ENCODE results near the gene KDELR3. TPM values are rescaled to one million over a fixed set of nuclear protein-coding genes. Genes with fewer than 3 reads are reported as not detected.

KDELR3 gene
- polyA plus RNA-seq, 1 donor (not counting 4 experiments of a cell fraction or from before 2014, with no cell fraction given) = 10.1 TPM

- Histone ChIP-seq H3K27ac (ENCODE audit: control insufficient read depth, insufficient read depth, low read length) (no peak overlapping the region), H3K36me3 (ENCODE audit: control insufficient read depth in 2 of 2, extremely low read depth in 1 of 2, insufficient read depth in 2 of 2, low read length in 2 of 2) (no peaks in the 10 kb centered on the region), H3K9me3 (ENCODE audit: control insufficient read depth, low read depth, low read length) (no peaks in the 10 kb centered on the region), H3K4me2 (ENCODE audit: control insufficient read depth, extremely low read depth, insufficient read depth, low read depth, low read length) (no peak overlapping the region), H2AFZ (ENCODE audit: control insufficient read depth, low read length) (no peak overlapping the region), H3K9me1 (ENCODE audit: control insufficient read depth, extremely low read depth, insufficient read depth, low read length) (no peaks in the 10 kb centered on the region), H3K4me3 (ENCODE audit: control insufficient read depth in 2 of 3, extremely low read depth in 1 of 3, insufficient read depth in 2 of 3, low read depth in 1 of 3, low read length in 3 of 3) (no peak overlapping the region), H3K27me3 (ENCODE audit: control insufficient read depth, extremely low read depth, insufficient read depth, low read length) (no peaks in the 10 kb centered on the region), H3K79me2 (ENCODE audit: control insufficient read depth, insufficient read depth, low read length) (no peaks in the 10 kb centered on the region), H4K20me1 (ENCODE audit: control insufficient read depth, extremely low read depth, insufficient read depth, low read length) (no peaks in the 10 kb centered on the region), H3K4me1 (ENCODE audit: control insufficient read depth, extremely low read depth, insufficient read depth, low read length) (peaks cover 10% of the 10 kb centered on the region), H3K9ac (ENCODE audit: control insufficient read depth, extremely low read depth, insufficient read depth, low read length) (no peak overlapping the region)
- FAIRE-seq (no peak), DNase-seq (ENCODE audit: low read depth, low spot score) (no peak)
- TF ChIP-seq CTCF (optimal IDR thresholded peaks at IDR 0.05 in 1 of 3, IDR thresholded peaks at IDR 0.05 in 1 of 3, conservative IDR thresholded peaks at IDR 0.05 in 1 of 3; ENCODE audit: extremely low read depth in 1 of 3, insufficient read depth in 2 of 3, low read length in 3 of 3) (no peak), EZH2 (IDR thresholded peaks at IDR 0.05; ENCODE audit: low read length) (no peak)
- dilution Hi-C loops (cut with MboI; ENCODE audit: extremely low pct_ligation_motif_present, low sequenced_read_pairs) = no loop called here
Observed at GRCh38 chr22:38419121-38419857, 48.6 kb upstream of the KDELR3 start.

GRCh38 chr22:38419858-38420160 is 48.1 kb upstream of the KDELR3 start:
- peaks cover 10% of the 10 kb centered on the region for H3K4me1 ChIP-seq (ENCODE audit: control insufficient read depth, extremely low read depth, insufficient read depth, low read length)
- H3K4me2 ChIP-seq (ENCODE audit: control insufficient read depth, extremely low read depth, insufficient read depth, low read depth, low read length) = no peak overlapping the region
- H3K9me1 ChIP-seq (ENCODE audit: control insufficient read depth, extremely low read depth, insufficient read depth, low read length) = no peaks in the 10 kb centered on the region
- no peaks in the 10 kb centered on the region for H4K20me1 ChIP-seq (ENCODE audit: control insufficient read depth, extremely low read depth, insufficient read depth, low read length)
- DNase-seq (ENCODE audit: low read depth, low spot score) (no peak), FAIRE-seq (no peak)
- no peaks in the 10 kb centered on the region for H3K36me3 ChIP-seq (ENCODE audit: control insufficient read depth in 2 of 2, extremely low read depth in 1 of 2, insufficient read depth in 2 of 2, low read length in 2 of 2)
- no peak for TF ChIP-seq CTCF (optimal IDR thresholded peaks at IDR 0.05 in 1 of 3, IDR thresholded peaks at IDR 0.05 in 1 of 3, conservative IDR thresholded peaks at IDR 0.05 in 1 of 3; ENCODE audit: extremely low read depth in 1 of 3, insufficient read depth in 2 of 3, low read length in 3 of 3)
- no peak for TF ChIP-seq EZH2 (IDR thresholded peaks at IDR 0.05; ENCODE audit: low read length)
- no peak overlapping the region for H2AFZ ChIP-seq (ENCODE audit: control insufficient read depth, low read length)
- no peak overlapping the region for H3K9ac ChIP-seq (ENCODE audit: control insufficient read depth, extremely low read depth, insufficient read depth, low read length)
- dilution Hi-C loops (cut with MboI; ENCODE audit: extremely low pct_ligation_motif_present, low sequenced_read_pairs) = no loop called here
- no peak overlapping the region for H3K4me3 ChIP-seq (ENCODE audit: control insufficient read depth in 2 of 3, extremely low read depth in 1 of 3, insufficient read depth in 2 of 3, low read depth in 1 of 3, low read length in 3 of 3)
- no peaks in the 10 kb centered on the region for H3K79me2 ChIP-seq (ENCODE audit: control insufficient read depth, insufficient read depth, low read length)
- no peaks in the 10 kb centered on the region for H3K27me3 ChIP-seq (ENCODE audit: control insufficient read depth, extremely low read depth, insufficient read depth, low read length)
- H3K27ac ChIP-seq (ENCODE audit: control insufficient read depth, insufficient read depth, low read length) = no peak overlapping the region
- H3K9me3 ChIP-seq (ENCODE audit: control insufficient read depth, low read depth, low read length) = no peaks in the 10 kb centered on the region

All from keratinocyte (primary cell).